ENCODE measurements around the gene PHACTR4. TPM values are rescaled to one million over a fixed set of nuclear protein-coding genes. Genes with fewer than 3 reads are reported as not detected.
A peak's percentile ranks its signal among the peaks of the same experiment; 100 is the strongest.

PHACTR4 gene
- total and polyA plus RNA-seq, 9 of the 15 experiments (the other 6 are each of a cell fraction or from before 2014, with no cell fraction given), result 6.4 to 43.6 (median 14.2) TPM

DNA sequence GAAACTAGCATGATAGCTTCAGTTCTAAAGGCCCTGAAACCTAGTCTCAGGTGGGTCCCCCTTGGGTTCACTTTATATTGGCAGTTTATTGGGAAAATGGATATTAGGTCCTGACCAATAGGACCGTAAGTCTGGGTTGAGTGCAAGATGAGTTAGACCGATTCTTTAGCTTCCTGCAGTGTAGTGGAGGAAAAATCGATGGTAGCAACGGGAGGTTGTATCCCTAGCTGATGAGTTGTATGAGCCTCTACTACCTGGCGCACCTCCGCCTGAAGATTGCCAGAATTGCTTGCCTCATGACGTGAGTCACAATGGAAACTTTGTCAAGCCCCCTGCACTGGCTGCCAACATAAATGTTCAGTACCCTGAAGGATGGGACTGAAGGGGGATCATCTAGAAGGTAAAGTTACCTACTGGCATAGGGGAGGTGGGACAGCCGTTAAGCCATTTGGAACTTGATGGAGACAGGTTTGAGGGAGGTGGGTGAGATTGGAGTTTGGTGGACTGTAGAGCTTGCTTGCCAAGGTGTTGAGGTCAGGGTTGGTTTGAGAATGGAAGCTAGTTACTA, 140.2 kb downstream of the PHACTR4 start (continued):
- TF ChIP-seq ARID2 (IDR thresholded peaks at IDR 0.05) (0 out of 2 replicates have a peak, but pooled peaks have one; percentile 46), DACH1 (IDR thresholded peaks at IDR 0.05; ENCODE audit: partially characterized antibody) (no peak), ZNF57 (CRISPR knock-in tag; IDR thresholded peaks at IDR 0.05) (no peak; the same call in 1 of the 2 replicates), DIDO1 (tag; IDR thresholded peaks at IDR 0.05; ENCODE audit: low read depth) (no peak), NFATC3 (IDR thresholded peaks at IDR 0.05) (no peak), TRIM24 (IDR thresholded peaks at IDR 0.05) (no peak), ZNF764 (CRISPR knock-in tag; IDR thresholded peaks at IDR 0.05; ENCODE audit: low read depth) (peak; percentile 23; the same call in 1 of the 2 replicates), SP2 (IDR thresholded peaks at IDR 0.05; ENCODE audit: extremely low read depth, low read depth, low read length, poor library complexity, severe bottlenecking) (no peak), ZNF311 (CRISPR knock-in tag; IDR thresholded peaks at IDR 0.05) (no peak), SIRT6 (IDR thresholded peaks at IDR 0.05; ENCODE audit: low read depth, low read length) (peak; percentile 79), ZNF174 (CRISPR knock-in tag; IDR thresholded peaks at IDR 0.05) (peak; percentile 12; the same call in 1 of the 2 replicates), ELF2 (CRISPR knock-in tag; IDR thresholded peaks at IDR 0.05) (peak; percentile 69), ZNF696 (CRISPR knock-in tag; conservative IDR thresholded peaks at IDR 0.05) (peak; percentile 83), NFIC (IDR thresholded peaks at IDR 0.05) (peak; percentile 53)
- TF ChIP-seq, protein P1, sequence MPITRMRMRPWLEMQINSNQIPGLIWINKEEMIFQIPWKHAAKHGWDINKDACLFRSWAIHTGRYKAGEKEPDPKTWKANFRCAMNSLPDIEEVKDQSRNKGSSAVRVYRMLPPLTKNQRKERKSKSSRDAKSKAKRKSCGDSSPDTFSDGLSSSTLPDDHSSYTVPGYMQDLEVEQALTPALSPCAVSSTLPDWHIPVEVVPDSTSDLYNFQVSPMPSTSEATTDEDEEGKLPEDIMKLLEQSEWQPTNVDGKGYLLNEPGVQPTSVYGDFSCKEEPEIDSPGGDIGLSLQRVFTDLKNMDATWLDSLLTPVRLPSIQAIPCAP (CRISPR knock-in tag; IDR thresholded peaks at IDR 0.05; ENCODE audit: borderline replicate concordance), result no peak
- TF ChIP-seq, protein P2, sequence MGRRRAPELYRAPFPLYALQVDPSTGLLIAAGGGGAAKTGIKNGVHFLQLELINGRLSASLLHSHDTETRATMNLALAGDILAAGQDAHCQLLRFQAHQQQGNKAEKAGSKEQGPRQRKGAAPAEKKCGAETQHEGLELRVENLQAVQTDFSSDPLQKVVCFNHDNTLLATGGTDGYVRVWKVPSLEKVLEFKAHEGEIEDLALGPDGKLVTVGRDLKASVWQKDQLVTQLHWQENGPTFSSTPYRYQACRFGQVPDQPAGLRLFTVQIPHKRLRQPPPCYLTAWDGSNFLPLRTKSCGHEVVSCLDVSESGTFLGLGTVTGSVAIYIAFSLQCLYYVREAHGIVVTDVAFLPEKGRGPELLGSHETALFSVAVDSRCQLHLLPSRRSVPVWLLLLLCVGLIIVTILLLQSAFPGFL (CRISPR knock-in tag; IDR thresholded peaks at IDR 0.05), result no peak; the same call in 1 of the 2 replicates
- TF ChIP-seq, protein P3, sequence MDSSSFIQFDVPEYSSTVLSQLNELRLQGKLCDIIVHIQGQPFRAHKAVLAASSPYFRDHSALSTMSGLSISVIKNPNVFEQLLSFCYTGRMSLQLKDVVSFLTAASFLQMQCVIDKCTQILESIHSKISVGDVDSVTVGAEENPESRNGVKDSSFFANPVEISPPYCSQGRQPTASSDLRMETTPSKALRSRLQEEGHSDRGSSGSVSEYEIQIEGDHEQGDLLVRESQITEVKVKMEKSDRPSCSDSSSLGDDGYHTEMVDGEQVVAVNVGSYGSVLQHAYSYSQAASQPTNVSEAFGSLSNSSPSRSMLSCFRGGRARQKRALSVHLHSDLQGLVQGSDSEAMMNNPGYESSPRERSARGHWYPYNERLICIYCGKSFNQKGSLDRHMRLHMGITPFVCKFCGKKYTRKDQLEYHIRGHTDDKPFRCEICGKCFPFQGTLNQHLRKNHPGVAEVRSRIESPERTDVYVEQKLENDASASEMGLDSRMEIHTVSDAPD (CRISPR knock-in tag; IDR thresholded peaks at IDR 0.05), result 0 out of 2 replicates have a peak, but pooled peaks have one; percentile 6
- TF ChIP-seq, protein P4, sequence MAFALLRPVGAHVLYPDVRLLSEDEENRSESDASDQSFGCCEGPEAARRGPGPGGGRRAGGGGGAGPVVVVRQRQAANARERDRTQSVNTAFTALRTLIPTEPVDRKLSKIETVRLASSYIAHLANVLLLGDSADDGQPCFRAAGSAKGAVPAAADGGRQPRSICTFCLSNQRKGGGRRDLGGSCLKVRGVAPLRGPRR (CRISPR knock-in tag; IDR thresholded peaks at IDR 0.05), result 0 out of 2 replicates have a peak, but pooled peaks have one; percentile 5
- TF ChIP-seq, protein P5, sequence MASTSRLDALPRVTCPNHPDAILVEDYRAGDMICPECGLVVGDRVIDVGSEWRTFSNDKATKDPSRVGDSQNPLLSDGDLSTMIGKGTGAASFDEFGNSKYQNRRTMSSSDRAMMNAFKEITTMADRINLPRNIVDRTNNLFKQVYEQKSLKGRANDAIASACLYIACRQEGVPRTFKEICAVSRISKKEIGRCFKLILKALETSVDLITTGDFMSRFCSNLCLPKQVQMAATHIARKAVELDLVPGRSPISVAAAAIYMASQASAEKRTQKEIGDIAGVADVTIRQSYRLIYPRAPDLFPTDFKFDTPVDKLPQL (IDR thresholded peaks at IDR 0.05; ENCODE audit: extremely low read depth, insufficient read length), result no peak
- TF ChIP-seq, protein P6, sequence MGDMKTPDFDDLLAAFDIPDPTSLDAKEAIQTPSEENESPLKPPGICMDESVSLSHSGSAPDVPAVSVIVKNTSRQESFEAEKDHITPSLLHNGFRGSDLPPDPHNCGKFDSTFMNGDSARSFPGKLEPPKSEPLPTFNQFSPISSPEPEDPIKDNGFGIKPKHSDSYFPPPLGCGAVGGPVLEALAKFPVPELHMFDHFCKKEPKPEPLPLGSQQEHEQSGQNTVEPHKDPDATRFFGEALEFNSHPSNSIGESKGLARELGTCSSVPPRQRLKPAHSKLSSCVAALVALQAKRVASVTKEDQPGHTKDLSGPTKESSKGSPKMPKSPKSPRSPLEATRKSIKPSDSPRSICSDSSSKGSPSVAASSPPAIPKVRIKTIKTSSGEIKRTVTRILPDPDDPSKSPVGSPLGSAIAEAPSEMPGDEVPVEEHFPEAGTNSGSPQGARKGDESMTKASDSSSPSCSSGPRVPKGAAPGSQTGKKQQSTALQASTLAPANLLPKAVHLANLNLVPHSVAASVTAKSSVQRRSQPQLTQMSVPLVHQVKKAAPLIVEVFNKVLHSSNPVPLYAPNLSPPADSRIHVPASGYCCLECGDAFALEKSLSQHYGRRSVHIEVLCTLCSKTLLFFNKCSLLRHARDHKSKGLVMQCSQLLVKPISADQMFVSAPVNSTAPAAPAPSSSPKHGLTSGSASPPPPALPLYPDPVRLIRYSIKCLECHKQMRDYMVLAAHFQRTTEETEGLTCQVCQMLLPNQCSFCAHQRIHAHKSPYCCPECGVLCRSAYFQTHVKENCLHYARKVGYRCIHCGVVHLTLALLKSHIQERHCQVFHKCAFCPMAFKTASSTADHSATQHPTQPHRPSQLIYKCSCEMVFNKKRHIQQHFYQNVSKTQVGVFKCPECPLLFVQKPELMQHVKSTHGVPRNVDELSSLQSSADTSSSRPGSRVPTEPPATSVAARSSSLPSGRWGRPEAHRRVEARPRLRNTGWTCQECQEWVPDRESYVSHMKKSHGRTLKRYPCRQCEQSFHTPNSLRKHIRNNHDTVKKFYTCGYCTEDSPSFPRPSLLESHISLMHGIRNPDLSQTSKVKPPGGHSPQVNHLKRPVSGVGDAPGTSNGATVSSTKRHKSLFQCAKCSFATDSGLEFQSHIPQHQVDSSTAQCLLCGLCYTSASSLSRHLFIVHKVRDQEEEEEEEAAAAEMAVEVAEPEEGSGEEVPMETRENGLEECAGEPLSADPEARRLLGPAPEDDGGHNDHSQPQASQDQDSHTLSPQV (IDR thresholded peaks at IDR 0.05), result no peak

Data from K562 (cell line).